Heart left ventricle (tissue), 13 donors: Measurements from ENCODE around the gene GALNT18.

Experiments
- POLR2A ChIP-seq, 2 donors: fragments of 450-650 bp; IDR thresholded peaks; one replicate each; pipeline ENCODE4 v1.6.1; 2017; ENCODE audit warnings: antibody characterized with exemption in 2 of 2, mild to moderate bottlenecking in 2 of 2, moderate library complexity in 2 of 2
- TF ChIP-seq, protein P1 (sequence below), 12 donors: fragments of 200-600 bp; sonication (generic) in 4 of 12; IDR thresholded peaks; one replicate each; pipeline versions ENCODE4 v1.5.0 to v1.8.0; 2018 to 2022; ENCODE audit warnings: antibody characterized with exemption in 12 of 12, mild to moderate bottlenecking in 5 of 12
- donor health status: ischemic (EF 13 %, LVEDD 7.1; RV severe dilation, severe dysfunction).
- donor health status: DM: no; HTN: yes; CAD: no.
- donor health status: DM: no; HTN: no; CAD: no.
- donor health status: ischemic (EF 25% LVEDD 6.9; RV normal size, moderate dysfunction).
- donor health status: ischemic (EF 25% LVEDD 5.7; RV mildly dilated, moderate dysfunction).
- donor health status: ischemic (EF 35%, LVEDD 5.7; RV mildly dilated, moderate dysfunction).
- donor health status: nonischemic (EF 11% LVEDD 7.7; RV severe dilation, severe dysfunction).
- donor health status: DM: yes; HTN: yes; CAD: no.
- donor health status: PGD.
- donor health status: ischemic (EF 29% LVEDD 5.4; RV normal size, mild dysfunction).
- donor health status: nonischemic (EF 23%, LVEDD 6.1; RV moderate dilation, normal function).

GRCh38 chr11:11227296-11228085 is 394.3 kb downstream of the GALNT18 start:
- TF ChIP-seq, protein P1, sequence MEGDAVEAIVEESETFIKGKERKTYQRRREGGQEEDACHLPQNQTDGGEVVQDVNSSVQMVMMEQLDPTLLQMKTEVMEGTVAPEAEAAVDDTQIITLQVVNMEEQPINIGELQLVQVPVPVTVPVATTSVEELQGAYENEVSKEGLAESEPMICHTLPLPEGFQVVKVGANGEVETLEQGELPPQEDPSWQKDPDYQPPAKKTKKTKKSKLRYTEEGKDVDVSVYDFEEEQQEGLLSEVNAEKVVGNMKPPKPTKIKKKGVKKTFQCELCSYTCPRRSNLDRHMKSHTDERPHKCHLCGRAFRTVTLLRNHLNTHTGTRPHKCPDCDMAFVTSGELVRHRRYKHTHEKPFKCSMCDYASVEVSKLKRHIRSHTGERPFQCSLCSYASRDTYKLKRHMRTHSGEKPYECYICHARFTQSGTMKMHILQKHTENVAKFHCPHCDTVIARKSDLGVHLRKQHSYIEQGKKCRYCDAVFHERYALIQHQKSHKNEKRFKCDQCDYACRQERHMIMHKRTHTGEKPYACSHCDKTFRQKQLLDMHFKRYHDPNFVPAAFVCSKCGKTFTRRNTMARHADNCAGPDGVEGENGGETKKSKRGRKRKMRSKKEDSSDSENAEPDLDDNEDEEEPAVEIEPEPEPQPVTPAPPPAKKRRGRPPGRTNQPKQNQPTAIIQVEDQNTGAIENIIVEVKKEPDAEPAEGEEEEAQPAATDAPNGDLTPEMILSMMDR (IDR thresholded peaks at IDR 0.05): no peak
- no peak for TF ChIP-seq POLR2A (IDR thresholded peaks at IDR 0.05)
